ENCODE results near the gene UXT. TPM values are rescaled to one million over a fixed set of nuclear protein-coding genes. Genes with fewer than 3 reads are reported as not detected.

The UXT gene
- total RNA-seq, 4 donors from 2014 or later, result 40.5 to 148 (median 77.5) TPM

GRCh38 chrX:47664737-47665136, 5.8 kb upstream of the UXT start:
- Histone ChIP-seq H3K27ac (no peak overlapping the region), H3K9me3 (no peaks in the 10 kb centered on the region), H3K36me3 (no peaks in the 10 kb centered on the region), H3K27me3 (no peaks in the 10 kb centered on the region), H3K4me1 (no peaks in the 10 kb centered on the region), H3K4me3 (no peak overlapping the region)
- TF ChIP-seq POLR2A (IDR thresholded peaks at IDR 0.05), result no peak
- TF ChIP-seq CTCF (IDR thresholded peaks at IDR 0.05), result no peak
- no peak for DNase-seq

GRCh38 chrX:47662144-47662657, 3.2 kb upstream of the UXT start:
- H3K4me1 ChIP-seq, result no peaks in the 10 kb centered on the region
- H3K27me3 ChIP-seq, result no peaks in the 10 kb centered on the region
- H3K27ac ChIP-seq, result no peak overlapping the region
- no peak for TF ChIP-seq POLR2A (IDR thresholded peaks at IDR 0.05)
- no peak for TF ChIP-seq CTCF (IDR thresholded peaks at IDR 0.05)
- DNase-seq, result no peak
- no peak overlapping the region for H3K4me3 ChIP-seq
- no peaks in the 10 kb centered on the region for H3K9me3 ChIP-seq
- H3K36me3 ChIP-seq, result peaks cover 0 to 2% (median 0%) of the 10 kb centered on the region in 3 donors

GRCh38 chrX:47661539-47661938, 2.6 kb upstream of the UXT start:
- TF ChIP-seq CTCF (IDR thresholded peaks at IDR 0.05) (no peak), POLR2A (IDR thresholded peaks at IDR 0.05) (no peak)
- Histone ChIP-seq H3K9me3 (no peaks in the 10 kb centered on the region), H3K4me1 (no peaks in the 10 kb centered on the region), H3K36me3 (peaks cover 0 to 8% (median 0%) of the 10 kb centered on the region in 3 donors), H3K27me3 (no peaks in the 10 kb centered on the region), H3K27ac (no peak overlapping the region), H3K4me3 (no peak overlapping the region)
- DNase-seq, result no peak

- H3K27ac ChIP-seq, result peak overlapping the region; percentile 86 to 100 (median 98)
- H3K9me3 ChIP-seq, result no peaks in the 10 kb centered on the region
- no peaks in the 10 kb centered on the region for H3K27me3 ChIP-seq
- peaks cover 0 to 14% (median 0%) of the 10 kb centered on the region in 3 donors for H3K36me3 ChIP-seq
- H3K4me3 ChIP-seq, result peak overlapping the region; percentile 54 to 71 (median 64)
- no peaks in the 10 kb centered on the region for H3K4me1 ChIP-seq
- TF ChIP-seq POLR2A (IDR thresholded peaks at IDR 0.05) (no peak), CTCF (IDR thresholded peaks at IDR 0.05) (no peak)
- DNase-seq, result no peak
Measured at GRCh38 chrX:47659421-47659726, 394 bp upstream of the UXT start.

GRCh38 chrX:47658301-47658683, 688 bp downstream of the UXT start:
- peaks cover 0 to 14% (median 0%) of the 10 kb centered on the region in 3 donors for H3K36me3 ChIP-seq
- peak overlapping the region; percentile 54 to 71 (median 64) for H3K4me3 ChIP-seq
- no peaks in the 10 kb centered on the region for H3K9me3 ChIP-seq
- DNase-seq, result no peak
- H3K27ac ChIP-seq, result peak overlapping the region; percentile 86 to 100 (median 98)
- no peaks in the 10 kb centered on the region for H3K27me3 ChIP-seq
- no peaks in the 10 kb centered on the region for H3K4me1 ChIP-seq
- TF ChIP-seq CTCF (IDR thresholded peaks at IDR 0.05), result no peak
- no peak for TF ChIP-seq POLR2A (IDR thresholded peaks at IDR 0.05)
